HepG2 (cell line): ENCODE data around the gene SRRM3. TPM values are rescaled to one million over a fixed set of nuclear protein-coding genes. Genes with fewer than 3 reads are reported as not detected.

Experiments used
- ATAC-seq: fragments of 200-7000 bp; cut with Tn5 transposase; 3 replicates; pipeline ENCODE4 v1.9.1; 2020; ENCODE audit warnings: mild to moderate bottlenecking, moderate library complexity
- BruUV-seq: library from RNA; stranded (reverse); fragments of 400-500 nt; replicated peaks from 2 replicates; lab custom pipeline; 2021; lab: Mats Ljungman, UMichigan
- CTCF ChIA-PET: fragments of 300-600 bp; formaldehyde crosslinking; extraction: SDS; loops from one replicate; lab custom pipeline; 2021; ENCODE audit warnings: low total read pairs, inconsistent platforms, low intra/inter-chr PET ratio; lab: Yijun Ruan, JAX
- POLR2A ChIA-PET: fragments of 350-600 bp; sonication (Branson Sonifier 250); formaldehyde crosslinking; loops from one replicate; lab custom pipeline; 2020; ENCODE audit warnings: antibody characterized with exemption, inconsistent platforms; lab: Yijun Ruan, JAX
- DNase-seq: peaks from one replicate; pipeline ENCODE4 v3.0.0-alpha.2; 2015; ENCODE audit warnings: low spot score
- FAIRE-seq: peaks from 3 replicates; lab custom pipeline; 2011; peaks lifted over from hg19 to GRCh38; lab: Jason Lieb, UNC
- H2AFZ ChIP-seq: one replicate; pipeline ENCODE4 v1.6.1; 2011; ENCODE audit warnings: low read length, inconsistent platforms
- H3K27ac ChIP-seq: fragments of 300-600 bp; 3 replicates; pipeline ENCODE4 v1.8.0; 2011; ENCODE audit warnings: mixed run types, mild to moderate bottlenecking, mixed read lengths, low read length, inconsistent platforms; ENCODE audit not compliant: insufficient read depth; ENCODE audit errors: extremely low read length
- H3K27me3 ChIP-seq, 2 experiments: fragments of 200-600 bp in 1 of 2; 2 replicates in 1 of 2; 3 replicates in 1 of 2; pipeline versions ENCODE4 v1.6.0 to v1.8.0; 2011; ENCODE audit warnings: low read length in 2 of 2, mild to moderate bottlenecking in 2 of 2, moderate library complexity in 2 of 2, inconsistent platforms in 1 of 2; ENCODE audit not compliant: insufficient read depth in 2 of 2, control insufficient read depth in 1 of 2
- H3K36me3 ChIP-seq, 2 experiments: fragments of 200-600 bp in 1 of 2; replicated peaks in 1 of 2; 2 replicates in 1 of 2; 3 replicates in 1 of 2; pipeline versions ENCODE4 v1.5.1 to v1.8.0; 2011; ENCODE audit warnings: low read length in 2 of 2, inconsistent platforms in 1 of 2; ENCODE audit not compliant: insufficient read depth in 2 of 2, control insufficient read depth in 1 of 2
- H3K4me1 ChIP-seq: 2 replicates; pipeline ENCODE4 v1.5.1; 2012; ENCODE audit warnings: low read length, inconsistent platforms; ENCODE audit not compliant: insufficient read depth
- H3K4me2 ChIP-seq: 2 replicates; pipeline ENCODE4 v1.6.0; 2011; ENCODE audit warnings: low read depth, low read length, inconsistent platforms
- H3K4me3 ChIP-seq, 3 experiments: fragments of 200-600 bp in 1 of 3; sonication (generic), shearing (Covaris generic) in 1 of 3; replicated peaks in 1 of 3; 2 replicates each; pipeline ENCODE4 v1.5.1; 2011 to 2016; ENCODE audit warnings: low read length in 3 of 3, inconsistent platforms in 2 of 3, low read depth in 2 of 3, mild to moderate bottlenecking in 2 of 3, control low read depth in 1 of 3, mixed read lengths in 1 of 3; ENCODE audit not compliant: insufficient read depth in 1 of 3
- H3K79me2 ChIP-seq: one replicate; pipeline ENCODE4 v1.6.1; 2011; ENCODE audit warnings: low read length, inconsistent platforms; ENCODE audit not compliant: insufficient read depth
- H3K9ac ChIP-seq: 2 replicates; pipeline ENCODE4 v1.6.0; 2011; ENCODE audit warnings: mild to moderate bottlenecking, low read depth, low read length, inconsistent platforms; ENCODE audit not compliant: insufficient read depth
- H3K9me3 ChIP-seq: 2 replicates; pipeline ENCODE4 v1.5.1; 2012; ENCODE audit warnings: mild to moderate bottlenecking, low read length
- H4K20me1 ChIP-seq: 2 replicates; pipeline ENCODE4 v1.6.0; 2011; ENCODE audit warnings: inconsistent platforms, mild to moderate bottlenecking, low read length, moderate library complexity; ENCODE audit not compliant: insufficient read depth
- ARID4A ChIP-seq: sonication (generic); formaldehyde crosslinking; IDR thresholded peaks from 2 replicates; pipeline ENCODE4 v1.5.0; 2020; ENCODE audit warnings: mild to moderate bottlenecking, missing genetic modification reagents, borderline replicate concordance
- ATF4 ChIP-seq, 2 experiments: fragments of 450-650 bp in 1 of 2; sonication (generic) in 1 of 2; formaldehyde crosslinking; IDR thresholded peaks; 2 replicates each; pipeline versions ENCODE4 v1.5.0 to v1.8.0; 2020 to 2022; ENCODE audit warnings: mild to moderate bottlenecking in 1 of 2, missing genetic modification reagents in 1 of 2
- BORCS8-MEF2B ChIP-seq: sonication (generic); formaldehyde crosslinking; IDR thresholded peaks from 2 replicates; pipeline ENCODE4 v1.8.0; 2022; ENCODE audit warnings: mild to moderate bottlenecking, missing genetic modification reagents
- DBP ChIP-seq: sonication (generic); formaldehyde crosslinking; IDR thresholded peaks from 2 replicates; pipeline ENCODE4 v1.4.0; 2020; ENCODE audit warnings: missing genetic modification reagents; ENCODE audit errors: not compliant biosample characterization
- FIP1L1 ChIP-seq: fragments of 200-400 bp; formaldehyde crosslinking; IDR thresholded peaks from 2 replicates; pipeline ENCODE4 v1.6.1; 2018; ENCODE audit warnings: low read depth, mild to moderate bottlenecking, low read length, moderate library complexity, borderline replicate concordance; ENCODE audit not compliant: insufficient read depth
- HNRNPK ChIP-seq: fragments of 200-400 bp; formaldehyde crosslinking; IDR thresholded peaks from 2 replicates; pipeline ENCODE4 v1.6.1; 2018; ENCODE audit warnings: low read length, low read depth, moderate library complexity, mild to moderate bottlenecking; ENCODE audit not compliant: poor library complexity, severe bottlenecking
- MIER2 ChIP-seq: IDR thresholded peaks from 2 replicates; pipeline ENCODE4 v1.6.1; 2016; ENCODE audit warnings: missing biosample characterization, missing genetic modification reagents
- MTERF4 ChIP-seq: sonication (generic); formaldehyde crosslinking; IDR thresholded peaks from 2 replicates; pipeline ENCODE4 v1.8.0; 2023; ENCODE audit warnings: mild to moderate bottlenecking, missing genetic modification reagents
- REL ChIP-seq: sonication (generic); formaldehyde crosslinking; conservative IDR thresholded peaks from 2 replicates; pipeline ENCODE4 v1.8.0; 2022; ENCODE audit warnings: mild to moderate bottlenecking, missing genetic modification reagents, moderate library complexity
- ZNF124 ChIP-seq: sonication (generic); formaldehyde crosslinking; IDR thresholded peaks from 2 replicates; pipeline ENCODE4 v1.4.0; 2020; ENCODE audit warnings: missing genetic modification reagents
- ZNF33B ChIP-seq: sonication (generic); formaldehyde crosslinking; IDR thresholded peaks from 2 replicates; pipeline ENCODE4 v1.5.1; 2020; ENCODE audit warnings: mild to moderate bottlenecking, missing genetic modification reagents
- ZNF563 ChIP-seq: sonication (generic); formaldehyde crosslinking; IDR thresholded peaks from 2 replicates; pipeline ENCODE4 v1.8.0; 2022; ENCODE audit warnings: mild to moderate bottlenecking, moderate library complexity, missing genetic modification reagents
- WGBS: methylation state at CpG from one replicate; pipeline ENCODE4 v1.1.6; 2017; ENCODE audit warnings: low lambda C conversion rate; 5-methylcytosine and 5-hydroxymethylcytosine counted together
- in situ Hi-C: cut with HindIII; loops from 2 replicates; pipeline ENCODE4 v1.10.0; 2017; ENCODE audit warnings: low pct_unique_long_range_greater_than_20kb; ENCODE audit not compliant: extremely low pct_ligation_motif_present
- intact Hi-C: fragments of 100-400 bp; cut with micrococcal nuclease; formaldehyde crosslinking; loops from one replicate; pipeline ENCODE4 v1.10.0; 2022; ENCODE audit not compliant: unreplicated experiment
- polyA plus RNA-seq, 8 experiments: library from polyadenylated mRNA; depleted of rRNA in 3 of 8; stranded (reverse) in 7 of 8; unstranded in 1 of 8; fragments of >200 nt; fragmentation: Illumina TruSeq in 4 of 8; extraction: Trizol in 4 of 8; gene quantifications; 2 replicates each; pipeline versions ENCODE4 v1.2.1 to v1.2.3, GENCODE V29; 2011 to 2016; ENCODE audit warnings: low read depth in 4 of 8, missing spikeins in 1 of 8, mixed read lengths in 1 of 8; ENCODE audit not compliant: insufficient read depth in 1 of 8
- total RNA-seq, 5 experiments: library from RNA; depleted of rRNA; stranded (reverse); fragments of >200 nt; fragmentation: Illumina TruSeq; extraction: Trizol; gene quantifications; 2 replicates each; pipeline ENCODE4 v1.2.3, GENCODE V29; 2016; ENCODE audit warnings: low read depth in 1 of 5
- TF ChIP-seq, protein P1 (sequence below): sonication (generic); formaldehyde crosslinking; IDR thresholded peaks from 2 replicates; pipeline ENCODE4 v1.8.0; 2022; ENCODE audit warnings: low read depth, missing genetic modification reagents

Gene SRRM3
- total and polyA plus RNA-seq, 2 of the 13 experiments (the other 11 are each of a cell fraction or from before 2014, with no cell fraction given): 0.13 to 0.54 TPM

DNA sequence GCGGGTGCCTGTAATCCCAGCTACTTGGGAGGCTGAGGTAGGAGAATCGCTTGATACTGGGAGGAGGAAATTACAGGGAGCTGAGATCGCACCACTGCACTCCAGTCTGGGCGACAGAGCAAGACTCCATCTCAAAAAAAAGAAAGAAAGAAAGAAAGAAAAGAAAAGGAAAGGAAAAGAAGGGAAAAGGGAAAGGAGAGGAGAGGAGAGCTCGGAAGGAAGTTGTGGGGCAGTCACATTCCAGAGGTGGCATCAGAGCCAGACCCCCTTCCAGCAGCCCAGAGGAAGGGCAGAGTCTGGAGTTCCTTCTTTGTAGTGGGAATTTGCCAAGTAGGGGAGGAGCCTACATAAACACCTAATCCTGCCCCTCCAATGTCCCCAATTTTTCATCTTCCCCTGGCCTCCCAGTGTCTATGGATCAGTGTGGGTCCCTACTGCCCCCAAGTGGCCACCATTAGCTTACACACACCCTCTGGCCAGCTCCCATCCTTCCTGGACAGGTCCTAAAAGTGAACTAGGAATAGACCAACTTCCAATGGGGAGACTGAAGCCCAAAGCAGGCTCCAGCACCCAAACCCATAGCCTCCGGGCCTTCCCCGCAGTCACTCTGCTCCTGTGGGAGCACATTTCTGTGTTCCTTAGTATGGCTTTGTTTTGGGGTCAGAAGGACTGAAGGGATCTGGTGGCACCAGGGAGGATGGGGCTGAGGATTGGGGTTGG is 61.1 kb downstream of the SRRM3 start:
- no peaks in the 10 kb centered on the region for H3K79me2 ChIP-seq
- H3K27me3 ChIP-seq: no peaks in the 10 kb centered on the region; a peak in 2 of 5 replicates
- no peak overlapping the region for H3K27ac ChIP-seq
- ATAC-seq (peak; percentile 75), DNase-seq (peak; percentile 68), FAIRE-seq (peak; percentile 74)
- no peaks in the 10 kb centered on the region for H4K20me1 ChIP-seq
- 61% methylated on average over 7 of the region's 7 CpGs for WGBS
- ChIA-PET CTCF (interaction anchor here (0.6 to 5.3 kb wide), 5 partner anchors 29 to 85 kb away, joined by 3 to 63 read pairs (median 10); no protein-coding TSS in a partner anchor), POLR2A (interaction anchor here (0.7 to 1.4 kb wide), 4 partner anchors 12 to 55 kb away, joined by 3 read pairs; no protein-coding TSS in a partner anchor)
- in situ Hi-C loops (loop anchor here (5.0 kb wide), 2 partner anchors 36 to 86 kb away; no protein-coding TSS in a partner anchor), intact Hi-C loops (loop anchor here (1.0 to 2.0 kb wide), 3 partner anchors 43 to 85 kb away; no protein-coding TSS in a partner anchor)
- H3K4me2 ChIP-seq: no peak overlapping the region
- no peak overlapping the region for H3K4me3 ChIP-seq
- H2AFZ ChIP-seq: no peak overlapping the region
- H3K9me3 ChIP-seq: no peaks in the 10 kb centered on the region
- BruUV-seq: no TSS peak
- no peaks in the 10 kb centered on the region for H3K36me3 ChIP-seq
- peaks cover 43% of the 10 kb centered on the region for H3K4me1 ChIP-seq
- no peak overlapping the region for H3K9ac ChIP-seq
- no peak for TF ChIP-seq BORCS8-MEF2B (CRISPR knock-in tag)
- no peak for TF ChIP-seq REL (CRISPR knock-in tag)
- no peak for TF ChIP-seq MTERF4 (CRISPR knock-in tag)
- no peak for TF ChIP-seq FIP1L1
- TF ChIP-seq DBP (CRISPR knock-in tag): no peak
- TF ChIP-seq ZNF124 (CRISPR knock-in tag): 0 out of 2 replicates have a peak, but pooled peaks have one; percentile 43
- no peak for TF ChIP-seq ARID4A (CRISPR knock-in tag)
- peak; percentile 15 for TF ChIP-seq HNRNPK
- TF ChIP-seq ATF4 (CRISPR knock-in tag; IDR thresholded peaks at IDR 0.05): no peak
- TF ChIP-seq, protein P1, sequence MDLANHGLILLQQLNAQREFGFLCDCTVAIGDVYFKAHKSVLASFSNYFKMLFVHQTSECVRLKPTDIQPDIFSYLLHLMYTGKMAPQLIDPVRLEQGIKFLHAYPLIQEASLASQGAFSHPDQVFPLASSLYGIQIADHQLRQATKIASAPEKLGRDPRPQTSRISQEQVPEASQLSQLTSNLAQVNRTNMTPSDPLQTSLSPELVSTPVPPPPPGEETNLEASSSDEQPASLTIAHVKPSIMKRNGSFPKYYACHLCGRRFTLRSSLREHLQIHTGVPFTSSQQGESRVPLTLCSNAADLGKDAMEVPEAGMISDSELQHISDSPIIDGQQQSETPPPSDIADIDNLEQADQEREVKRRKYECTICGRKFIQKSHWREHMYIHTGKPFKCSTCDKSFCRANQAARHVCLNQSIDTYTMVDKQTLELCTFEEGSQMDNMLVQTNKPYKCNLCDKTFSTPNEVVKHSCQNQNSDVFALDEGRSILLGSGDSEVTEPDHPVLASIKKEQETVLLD (CRISPR knock-in tag): no peak
- TF ChIP-seq ZNF563: no peak
- no peak for TF ChIP-seq ZNF33B (CRISPR knock-in tag)
- TF ChIP-seq MIER2 (CRISPR knock-in tag): peak; percentile 62; the same call in 1 of the 2 replicates
